ENCODE results near the gene POLR2E.

POLR2E gene

GRCh38 chr19:1063909-1064660, 31.1 kb downstream of the POLR2E start:
- no peak for DNase-seq (ENCODE audit: low read depth)

GRCh38 chr19:1063030-1063908, 31.9 kb downstream of the POLR2E start:
- no peak for DNase-seq (ENCODE audit: low read depth)

GRCh38 chr19:1062387-1063029, 32.7 kb downstream of the POLR2E start:
- DNase-seq (ENCODE audit: low read depth) = no peak

- no peak for DNase-seq (ENCODE audit: low read depth)
Observed at GRCh38 chr19:1061987-1062386, 33.2 kb downstream of the POLR2E start.

- DNase-seq (ENCODE audit: low read depth) = no peak
Observed at GRCh38 chr19:1060689-1061088, 34.5 kb downstream of the POLR2E start.

- DNase-seq (ENCODE audit: low read depth) = no peak
Observed at GRCh38 chr19:1058112-1058511, 37.1 kb downstream of the POLR2E start.

GRCh38 chr19:1057176-1057855, 37.9 kb downstream of the POLR2E start:
- DNase-seq (ENCODE audit: low read depth) = no peak

GRCh38 chr19:1055886-1056620, 39.1 kb downstream of the POLR2E start:
- no peak for DNase-seq (ENCODE audit: low read depth)

- no peak for DNase-seq (ENCODE audit: low read depth)
Observed at GRCh38 chr19:1055028-1055425, 40.1 kb downstream of the POLR2E start.

GRCh38 chr19:1054102-1055027, 40.8 kb downstream of the POLR2E start:
- no peak for DNase-seq (ENCODE audit: low read depth)

- DNase-seq (ENCODE audit: low read depth) = no peak
Observed at GRCh38 chr19:1053176-1054101, 41.7 kb downstream of the POLR2E start.

- no peak for DNase-seq (ENCODE audit: low read depth)
Observed at GRCh38 chr19:1052349-1052975, 42.7 kb downstream of the POLR2E start.

- DNase-seq (ENCODE audit: low read depth) = no peak
Observed at GRCh38 chr19:1051791-1052190, 43.4 kb downstream of the POLR2E start.

- no peak for DNase-seq (ENCODE audit: low read depth)
Observed at GRCh38 chr19:1050989-1051788, 44.0 kb downstream of the POLR2E start.

GRCh38 chr19:1049800-1050199, 45.4 kb downstream of the POLR2E start:
- DNase-seq (ENCODE audit: low read depth) = no peak

- DNase-seq (ENCODE audit: low read depth) = no peak
Observed at GRCh38 chr19:1049106-1049505, 46.1 kb downstream of the POLR2E start.

GRCh38 chr19:1047696-1048147, 47.5 kb downstream of the POLR2E start:
- DNase-seq (ENCODE audit: low read depth) = no peak

Data from stimulated activated CD8-positive, alpha-beta memory T cell treated with anti-CD3 and anti-CD28 coated beads, Interleukin-15, amount 100 ng/mL, for 24 hours (primary cell).